GM21423 (cell line): Measurements from ENCODE around the gene GPX5.
"Not testable (repeated sequence)": the region's sequence is repeated elsewhere in the genome, so short reads cannot be mapped to it uniquely, and the experiment has no call there.

Source experiments
- ATAC-seq: cut with Tn5 transposase; IDR thresholded peaks from one replicate; pipeline ENCODE4 v1.9.1; 2021; ENCODE audit warnings: mild to moderate bottlenecking, moderate library complexity; ENCODE audit not compliant: unreplicated experiment

The GPX5 gene

GRCh38 chr6:28512387-28512786 is 13.3 kb upstream of the GPX5 start:
- not testable (repeated sequence) for ATAC-seq

DNA sequence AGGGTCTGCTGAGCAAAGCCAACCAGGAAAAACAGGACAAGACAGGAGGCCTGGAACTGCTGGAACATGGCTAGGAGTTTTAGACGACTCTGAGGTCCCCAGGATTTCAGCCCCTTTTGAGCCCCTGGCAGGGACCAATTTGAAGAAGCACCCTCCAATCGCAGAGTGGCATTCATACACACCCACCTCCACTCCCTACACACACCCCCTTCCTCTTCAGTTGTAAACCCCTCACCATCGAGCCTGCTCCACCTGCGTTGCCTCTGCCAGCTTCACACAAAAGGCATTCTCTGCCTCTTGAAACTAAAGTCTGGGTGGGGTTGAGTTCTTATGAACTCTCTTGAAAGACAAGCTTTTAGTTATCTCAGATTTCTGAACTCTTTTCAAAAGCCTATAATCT is 10.0 kb upstream of the GPX5 start, which contains the start of gene GPX6:
GPX6 (minus strand) TSS at position 118 of the 400 bp plus-strand sequence; CDS start at position 68, 50 bp downstream.
- ATAC-seq = no peak

GRCh38 chr6:28517964-28518363 is 7.7 kb upstream of the GPX5 start:
- ATAC-seq = no peak

DNA sequence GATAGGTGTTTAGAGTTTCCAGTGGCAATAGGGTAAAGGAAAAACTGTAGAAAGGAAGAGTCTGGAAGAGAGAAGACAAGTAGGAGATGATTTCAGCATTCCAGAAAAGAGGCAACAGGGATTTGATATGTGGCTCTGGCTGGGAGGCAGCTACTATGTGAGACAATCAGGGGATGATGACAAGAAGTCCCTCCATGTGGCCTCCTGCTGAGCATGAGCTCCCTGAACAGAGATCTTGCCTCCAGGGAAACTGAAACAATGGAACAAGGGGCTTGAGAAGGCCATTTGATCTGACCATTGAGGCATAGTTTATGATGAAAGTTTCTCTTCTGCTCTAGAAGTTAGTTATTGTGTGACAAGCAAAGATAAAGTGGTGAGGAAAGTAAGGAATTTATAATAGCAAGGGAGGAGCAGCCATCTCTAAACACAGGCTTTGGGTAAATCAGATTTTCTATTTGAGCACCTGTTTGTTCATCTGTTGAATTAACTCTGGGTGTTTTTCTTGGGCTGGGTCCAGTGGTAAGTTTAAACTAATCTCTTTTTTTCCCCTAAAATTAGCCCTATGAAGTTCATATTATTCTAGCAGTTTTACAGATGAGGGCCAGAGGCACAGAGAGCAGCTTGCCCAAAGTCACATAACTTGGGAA is 3.0 kb upstream of the GPX5 start:
- ATAC-seq = no peak

GRCh38 chr6:28523241-28523622 is 2.4 kb upstream of the GPX5 start:
- ATAC-seq = no peak

GRCh38 chr6:28530777-28531176 is 5.1 kb downstream of the GPX5 start:
- no peak for ATAC-seq

- ATAC-seq = no peak
Measured at GRCh38 chr6:28531479-28532128, 5.9 kb downstream of the GPX5 start.

- ATAC-seq = no peak
Measured at GRCh38 chr6:28534306-28534705, 8.6 kb downstream of the GPX5 start.

DNA sequence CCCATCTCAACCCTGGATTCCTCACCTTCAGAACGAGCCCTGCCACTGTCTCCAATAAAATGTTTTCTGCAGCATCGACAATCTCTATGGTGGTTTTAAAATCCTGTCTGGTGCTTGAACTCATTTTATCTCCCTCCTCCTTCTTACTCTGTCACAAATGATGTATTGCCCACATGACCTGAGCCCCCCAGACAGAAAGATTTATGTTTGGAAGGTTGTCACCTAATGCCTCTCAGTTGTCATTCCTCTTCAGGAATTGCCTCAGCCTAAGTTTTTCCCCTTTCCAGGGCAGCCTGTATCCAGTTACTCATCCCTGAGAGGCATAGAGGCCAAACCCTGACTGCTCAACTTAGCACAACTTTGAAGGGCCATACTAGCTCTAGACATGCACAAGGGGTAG is 9.2 kb downstream of the GPX5 start:
- ATAC-seq = no peak

DNA sequence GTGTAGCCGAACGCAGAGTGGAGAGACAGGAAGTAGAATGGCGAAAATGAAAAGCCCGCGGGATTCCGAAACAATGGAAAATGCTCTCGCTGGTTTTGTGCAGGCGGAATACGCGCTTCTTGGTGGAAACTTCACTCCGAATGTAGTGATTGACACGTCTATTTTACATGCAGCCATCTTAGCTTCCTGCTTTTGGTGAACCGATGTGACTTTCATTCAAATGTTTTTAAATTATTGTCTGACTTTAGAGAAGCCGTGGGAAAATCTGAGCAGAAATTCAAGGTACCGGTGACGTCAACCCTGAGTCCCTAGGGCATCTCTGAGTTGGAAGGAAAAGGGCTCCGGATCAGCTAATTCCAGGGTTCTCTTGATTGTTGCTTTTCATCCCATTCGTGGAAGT is 11.4 kb downstream of the GPX5 start:
- ATAC-seq = no peak

GRCh38 chr6:28537509-28538140 is 11.9 kb downstream of the GPX5 start:
- no peak for ATAC-seq

DNA sequence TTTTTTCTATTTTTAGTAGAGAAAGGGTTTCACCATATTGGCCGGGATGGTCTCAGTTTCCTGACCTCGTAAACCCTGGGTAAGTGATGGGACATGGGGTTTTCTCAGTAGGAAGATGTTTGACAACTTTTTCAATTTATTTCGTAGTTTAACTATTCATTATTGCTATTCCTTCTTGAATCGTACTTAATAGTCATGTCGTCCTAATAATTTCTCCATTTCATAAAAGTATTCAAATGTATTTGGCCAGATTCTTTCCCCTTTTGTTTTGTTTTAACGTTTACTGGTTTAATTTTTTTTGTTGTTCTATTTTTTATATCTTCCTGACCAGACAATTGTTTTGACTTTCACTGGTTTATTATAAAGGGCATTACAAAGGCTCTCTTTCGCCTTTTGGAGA is 16.3 kb downstream of the GPX5 start:
- no peak for ATAC-seq

GRCh38 chr6:28542440-28543296 is 17.0 kb downstream of the GPX5 start:
- ATAC-seq = peak; percentile 45

DNA sequence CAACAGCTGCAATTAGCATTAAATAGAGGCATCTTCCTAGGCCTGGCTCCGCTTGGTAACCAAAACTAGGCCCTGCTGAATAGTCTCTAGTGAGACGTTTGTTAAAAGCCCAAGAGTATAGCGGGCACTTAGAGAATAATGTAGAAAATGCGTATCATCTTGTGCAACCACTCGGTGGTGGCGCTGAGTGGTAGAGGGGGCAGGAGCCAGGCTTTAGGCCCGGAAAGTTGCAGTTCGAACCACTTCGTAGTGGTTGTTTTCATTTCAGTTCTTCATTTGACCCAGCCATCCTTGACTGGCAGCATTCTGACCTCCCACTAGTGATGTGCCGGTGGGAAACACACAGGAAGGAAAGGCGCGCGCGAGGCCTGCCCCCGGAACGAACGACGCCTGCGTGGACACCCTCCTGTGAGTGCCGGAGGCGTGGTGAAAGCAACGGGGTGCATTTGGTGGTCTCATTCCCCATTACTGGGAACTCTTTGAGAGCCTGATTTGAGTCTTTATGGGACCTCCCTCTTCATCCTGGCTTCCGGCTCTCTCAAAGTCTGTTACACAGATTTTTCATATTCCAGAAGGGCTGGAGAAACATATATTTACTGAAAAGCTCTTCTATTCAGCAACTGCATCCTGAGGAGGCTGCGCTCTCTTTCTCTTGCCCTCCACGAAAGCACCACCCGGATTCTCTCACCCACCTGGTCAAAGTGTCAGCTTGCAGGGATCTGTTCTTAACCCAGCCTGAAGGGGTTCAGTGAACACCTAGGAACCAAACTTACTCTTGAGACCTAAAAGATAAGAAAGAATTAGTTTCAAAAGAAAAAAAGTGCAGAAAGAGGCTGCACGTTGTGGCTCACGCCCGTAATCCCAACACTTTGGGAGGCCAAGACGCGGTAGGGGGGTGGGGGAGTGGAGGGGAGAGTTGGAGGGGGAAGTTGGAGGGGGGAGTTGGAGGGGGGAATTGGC is 18.2 kb downstream of the GPX5 start:
- no peak for ATAC-seq

DNA sequence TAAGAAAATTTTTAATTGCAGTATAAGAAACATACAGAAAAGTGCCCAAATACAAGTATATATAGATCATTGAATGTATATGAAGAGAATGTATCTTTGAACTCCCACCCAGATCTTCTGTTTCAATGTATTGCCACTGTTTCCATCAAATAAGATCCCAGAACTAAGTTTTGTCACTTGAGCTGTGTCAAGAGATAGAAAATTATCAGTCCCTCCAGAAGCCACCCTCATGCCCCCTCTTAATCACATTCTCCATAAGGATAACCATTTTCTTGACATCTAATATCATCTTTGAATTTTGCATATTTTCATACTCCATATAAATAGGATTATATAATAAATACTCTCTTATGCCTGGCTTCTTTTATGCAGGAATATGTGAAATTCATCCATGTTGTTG is 20.3 kb downstream of the GPX5 start:
- ATAC-seq = no peak

- ATAC-seq = not testable (repeated sequence)
Measured at GRCh38 chr6:28547003-28547402, 21.3 kb downstream of the GPX5 start.

GRCh38 chr6:28551891-28552666 is 26.4 kb downstream of the GPX5 start:
- ATAC-seq = no peak

DNA sequence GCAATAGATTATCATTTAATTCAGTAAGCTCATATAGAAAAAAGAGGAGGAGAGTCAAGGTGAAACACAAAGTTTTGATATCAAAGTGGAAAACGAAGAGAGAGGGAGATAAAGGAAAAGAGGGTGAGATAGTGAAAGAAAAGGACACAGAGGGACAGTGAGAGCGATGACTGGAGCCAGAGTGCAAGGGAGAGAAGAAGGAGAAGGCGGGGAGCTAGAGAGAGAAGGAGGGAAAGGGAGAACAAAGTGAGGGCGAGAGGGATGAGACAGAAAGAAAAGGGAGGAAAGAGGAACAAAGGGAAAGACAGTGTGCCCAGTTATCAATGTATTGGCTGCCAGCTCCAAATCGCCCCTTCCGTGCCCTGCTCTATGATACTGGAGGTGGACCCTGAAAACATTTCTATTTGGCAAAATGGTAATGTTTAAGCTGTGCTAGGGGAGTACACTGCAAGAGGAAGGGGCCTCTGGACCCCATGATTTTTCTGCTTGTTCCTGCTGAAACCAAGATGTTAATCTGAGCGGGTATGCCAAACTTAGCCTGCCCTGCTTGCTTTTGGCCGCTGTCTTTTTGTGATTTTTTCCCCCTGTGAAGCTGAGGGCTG is 27.8 kb downstream of the GPX5 start:
- no peak for ATAC-seq
